HG03469 (cell line): Measurements from ENCODE around the gene PCK2.

Experiments
- ATAC-seq: cut with Tn5 transposase; IDR thresholded peaks from one replicate; pipeline ENCODE4 v1.9.1; 2021; ENCODE audit warnings: mild to moderate bottlenecking, moderate library complexity, moderate number of reproducible peaks; ENCODE audit not compliant: unreplicated experiment

The PCK2 gene

GRCh38 chr14:24074625-24075484 is 19.3 kb upstream of the PCK2 start:
- ATAC-seq, result no peak

- ATAC-seq, result no peak
Observed at GRCh38 chr14:24075485-24076301, 18.4 kb upstream of the PCK2 start.

GRCh38 chr14:24076302-24076601 is 17.9 kb upstream of the PCK2 start:
- no peak for ATAC-seq

GRCh38 chr14:24077086-24077485 is 17.0 kb upstream of the PCK2 start:
- ATAC-seq, result no peak

GRCh38 chr14:24078146-24078545 is 16.0 kb upstream of the PCK2 start:
- no peak for ATAC-seq

- ATAC-seq, result no peak
Observed at GRCh38 chr14:24079491-24080141, 14.5 kb upstream of the PCK2 start.

GRCh38 chr14:24080142-24080530 is 14.0 kb upstream of the PCK2 start:
- no peak for ATAC-seq

- ATAC-seq, result peak; percentile 88
Observed at GRCh38 chr14:24080888-24081738, 13.0 kb upstream of the PCK2 start.

- no peak for ATAC-seq
Observed at GRCh38 chr14:24081739-24082211, 12.3 kb upstream of the PCK2 start.

- ATAC-seq, result no peak
Observed at GRCh38 chr14:24082411-24083080, 11.6 kb upstream of the PCK2 start.

- ATAC-seq, result no peak
Observed at GRCh38 chr14:24083462-24083861, 10.6 kb upstream of the PCK2 start.

GRCh38 chr14:24084440-24084839 is 9.7 kb upstream of the PCK2 start:
- ATAC-seq, result no peak

- no peak for ATAC-seq
Observed at GRCh38 chr14:24085215-24085614, 8.9 kb upstream of the PCK2 start.

GRCh38 chr14:24086193-24086955 is 7.7 kb upstream of the PCK2 start:
- no peak for ATAC-seq

GRCh38 chr14:24087004-24087403 is 7.1 kb upstream of the PCK2 start:
- ATAC-seq, result no peak

GRCh38 chr14:24088095-24088494 is 6.0 kb upstream of the PCK2 start:
- no peak for ATAC-seq

- ATAC-seq, result no peak
Observed at GRCh38 chr14:24089890-24090289, 4.2 kb upstream of the PCK2 start.

- ATAC-seq, result no peak
Observed at GRCh38 chr14:24092110-24092504, 2.0 kb upstream of the PCK2 start.

- no peak for ATAC-seq
Observed at GRCh38 chr14:24092505-24093206, 1.5 kb upstream of the PCK2 start.
